H9 (cell line): ENCODE data around the gene CABLES2. TPM values are rescaled to one million over a fixed set of nuclear protein-coding genes. Genes with fewer than 3 reads are reported as not detected.

Experiments
- DNase-seq: peaks from one replicate; pipeline ENCODE4 v3.0.0-alpha.2; 2017
- H2AFZ ChIP-seq: one replicate; pipeline ENCODE4 v1.6.1; 2013; ENCODE audit warnings: mild to moderate bottlenecking, low read length, control low read depth, moderate library complexity
- H2AK5ac ChIP-seq: 2 replicates; pipeline ENCODE4 v1.6.1; 2013; ENCODE audit warnings: low read length, control low read depth, mixed read lengths; ENCODE audit not compliant: insufficient read length
- H2BK120ac ChIP-seq: one replicate; pipeline ENCODE4 v1.6.1; 2013; ENCODE audit warnings: low read depth, mild to moderate bottlenecking, low read length, control low read depth, inconsistent platforms; ENCODE audit not compliant: poor library complexity, severe bottlenecking
- H2BK12ac ChIP-seq: 2 replicates; pipeline ENCODE4 v1.6.1; 2013; ENCODE audit warnings: low read length, control low read depth, mixed read lengths, low read depth; ENCODE audit not compliant: insufficient read length
- H2BK15ac ChIP-seq: 2 replicates; pipeline ENCODE4 v1.6.1; 2013; ENCODE audit warnings: low read depth, low read length, control low read depth
- H2BK20ac ChIP-seq: one replicate; pipeline ENCODE4 v1.6.1; 2013; ENCODE audit warnings: low read depth, mild to moderate bottlenecking, low read length, control low read depth, inconsistent platforms; ENCODE audit not compliant: poor library complexity, severe bottlenecking
- H2BK5ac ChIP-seq: 2 replicates; pipeline ENCODE4 v1.6.1; 2013; ENCODE audit warnings: low read length, control low read depth, mixed read lengths; ENCODE audit not compliant: insufficient read length
- H3K14ac ChIP-seq: 2 replicates; pipeline ENCODE4 v1.6.1; 2013; ENCODE audit warnings: low read length, control low read depth; ENCODE audit not compliant: insufficient read depth
- H3K18ac ChIP-seq: 2 replicates; pipeline ENCODE4 v1.6.1; 2013; ENCODE audit warnings: low read depth, mild to moderate bottlenecking, mixed read lengths, low read length, control low read depth; ENCODE audit not compliant: insufficient read length
- H3K23ac ChIP-seq: 2 replicates; pipeline ENCODE4 v1.6.1; 2013; ENCODE audit warnings: low read length, control low read depth, mixed read lengths, low read depth; ENCODE audit not compliant: insufficient read length
- H3K23me2 ChIP-seq: 2 replicates; pipeline ENCODE4 v1.6.1; 2013; ENCODE audit warnings: low read depth, mild to moderate bottlenecking, mixed read lengths, low read length, control low read depth; ENCODE audit not compliant: insufficient read length, poor library complexity, severe bottlenecking
- H3K27ac ChIP-seq: 2 replicates; pipeline ENCODE4 v1.5.1; 2013; ENCODE audit warnings: low read length, control low read depth, mixed read lengths, low read depth; ENCODE audit not compliant: insufficient read length
- H3K27me3 ChIP-seq: 2 replicates; pipeline ENCODE4 v1.6.1; 2013; ENCODE audit warnings: low read length, control low read depth, inconsistent platforms; ENCODE audit not compliant: insufficient read depth
- H3K4ac ChIP-seq: 2 replicates; pipeline ENCODE4 v1.6.1; 2013; ENCODE audit warnings: low read depth, mild to moderate bottlenecking, control low read depth, inconsistent platforms, low read length, moderate library complexity
- H3K4me1 ChIP-seq: 2 replicates; pipeline ENCODE4 v1.6.1; 2013; ENCODE audit warnings: low read length, control low read depth, inconsistent platforms; ENCODE audit not compliant: insufficient read depth
- H3K4me2 ChIP-seq: 2 replicates; pipeline ENCODE4 v1.6.1; 2013; ENCODE audit warnings: low read length, control low read depth, mixed read lengths; ENCODE audit not compliant: insufficient read length, insufficient read depth
- H3K56ac ChIP-seq: 2 replicates; pipeline ENCODE4 v1.6.1; 2013; ENCODE audit warnings: low read depth, mild to moderate bottlenecking, mixed read lengths, low read length, control low read depth; ENCODE audit not compliant: insufficient read length
- H3K79me1 ChIP-seq: 2 replicates; pipeline ENCODE4 v1.6.1; 2013; ENCODE audit warnings: low read depth, mild to moderate bottlenecking, moderate library complexity, low read length, control low read depth, inconsistent platforms; ENCODE audit not compliant: insufficient read depth, poor library complexity, severe bottlenecking
- H3K79me2 ChIP-seq: 2 replicates; pipeline ENCODE4 v1.6.1; 2013; ENCODE audit warnings: low read length, control low read depth, inconsistent platforms; ENCODE audit not compliant: insufficient read depth
- H3K9ac ChIP-seq: 2 replicates; pipeline ENCODE4 v1.6.1; 2013; ENCODE audit warnings: low read length, control low read depth, mixed read lengths; ENCODE audit not compliant: insufficient read length; ENCODE audit errors: extremely low read depth
- H3K9me3 ChIP-seq: one replicate; pipeline ENCODE4 v1.6.1; 2013; ENCODE audit warnings: low read depth, low read length, inconsistent platforms; ENCODE audit not compliant: control insufficient read depth
- H3T11ph ChIP-seq: one replicate; pipeline ENCODE4 v1.6.1; 2013; ENCODE audit warnings: mild to moderate bottlenecking, low read length, control low read depth, inconsistent platforms
- H4K20me1 ChIP-seq: one replicate; pipeline ENCODE4 v1.6.1; 2013; ENCODE audit not compliant: control insufficient read depth, insufficient read length, insufficient read depth
- H4K5ac ChIP-seq: 2 replicates; pipeline ENCODE4 v1.6.1; 2013; ENCODE audit warnings: low read depth, mild to moderate bottlenecking, mixed read lengths, low read length, control low read depth; ENCODE audit not compliant: insufficient read length
- H4K8ac ChIP-seq: replicated peaks from 2 replicates; pipeline ENCODE4 v1.6.1; 2013; ENCODE audit warnings: low read length, control low read depth, mixed read lengths, low read depth; ENCODE audit not compliant: insufficient read length
- H4K91ac ChIP-seq: 2 replicates; pipeline ENCODE4 v1.6.1; 2013; ENCODE audit warnings: low read depth, mild to moderate bottlenecking, moderate library complexity, mixed read lengths, low read length, control low read depth; ENCODE audit not compliant: insufficient read length
- H3K27ac Mint-ChIP-seq, 3 experiments: 2 replicates in 2 of 3; 3 replicates in 1 of 3; pipeline ENCODE4 v1.8.0; 2020 to 2021; ENCODE audit warnings: mixed read lengths in 3 of 3, mild to moderate bottlenecking in 1 of 3, moderate library complexity in 1 of 3
- H3K27me3 Mint-ChIP-seq: 2 replicates; pipeline ENCODE4 v1.8.0; 2021; ENCODE audit warnings: low read depth, mild to moderate bottlenecking, moderate library complexity, mixed read lengths
- H3K36me3 Mint-ChIP-seq, 3 experiments: 2 replicates in 2 of 3; 3 replicates in 1 of 3; pipeline ENCODE4 v1.8.0; 2020 to 2021; ENCODE audit warnings: low read depth in 3 of 3, mixed read lengths in 3 of 3; ENCODE audit not compliant: insufficient read depth in 1 of 3
- H3K4me1 Mint-ChIP-seq, 2 experiments: 2 replicates each; pipeline ENCODE4 v1.8.0; 2020; ENCODE audit warnings: mixed read lengths in 2 of 2
- H3K4me3 Mint-ChIP-seq, 2 experiments: 2 replicates in 1 of 2; 3 replicates in 1 of 2; pipeline ENCODE4 v1.8.0; 2020 to 2021; ENCODE audit warnings: mild to moderate bottlenecking in 2 of 2, mixed read lengths in 2 of 2, moderate library complexity in 1 of 2
- H3K9me3 Mint-ChIP-seq, 2 experiments: 2 replicates in 1 of 2; 3 replicates in 1 of 2; pipeline ENCODE4 v1.8.0; 2020; ENCODE audit warnings: mild to moderate bottlenecking in 2 of 2, mixed read lengths in 2 of 2, moderate library complexity in 1 of 2
- CTCF ChIP-seq: fragments of 200-600 bp; sonication (generic); conservative IDR thresholded peaks from 3 replicates; pipeline ENCODE4 v1.8.0; 2021; ENCODE audit warnings: antibody characterized with exemption, mild to moderate bottlenecking
- WGBS: extraction: QIAGEN DNeasy Blood & Tissue Kit; methylation state at CpG from one replicate; pipeline ENCODE4 v1.1.7; 2013; ENCODE audit warnings: missing lambda C conversion rate, low lambda C conversion rate, mixed read lengths; ENCODE audit not compliant: insufficient read length; ENCODE audit errors: extremely low coverage; 5-methylcytosine and 5-hydroxymethylcytosine counted together
- total RNA-seq: library from RNA; stranded (reverse); gene quantifications from 2 replicates; pipeline ENCODE4 v1.2.1, GENCODE V29; 2021

Gene CABLES2
- total RNA-seq, 1 experiment from 2014 or later: 10.8 TPM

- H3K36me3 Mint-ChIP-seq: peaks cover 13 to 52% (median 49%) of the 10 kb centered on the region in 3 experiments
- no peak for TF ChIP-seq CTCF
- H3K4me1 Mint-ChIP-seq: peaks cover 9 to 19% of the 10 kb centered on the region in 2 experiments
- H3K4me3 Mint-ChIP-seq: no peak overlapping the region
- no peaks in the 10 kb centered on the region for H4K20me1 ChIP-seq
- no peak overlapping the region for H2AK5ac ChIP-seq
- H3K56ac ChIP-seq: no peak overlapping the region
- H2BK12ac ChIP-seq: no peak overlapping the region
- no peak overlapping the region for H3T11ph ChIP-seq
- H2BK120ac ChIP-seq: no peak overlapping the region
- H3K79me2 ChIP-seq: no peaks in the 10 kb centered on the region
- H3K9me3 Mint-ChIP-seq: peaks cover 9 to 18% of the 10 kb centered on the region in 2 experiments
- H2AFZ ChIP-seq: no peak overlapping the region
- no peak overlapping the region for H3K27ac Mint-ChIP-seq
- no peak overlapping the region for H3K4ac ChIP-seq
- no peaks in the 10 kb centered on the region for H3K9me3 ChIP-seq
- H3K27ac ChIP-seq: no peak overlapping the region
- H3K27me3 ChIP-seq: no peaks in the 10 kb centered on the region
- H2BK20ac ChIP-seq: no peak overlapping the region
- whole genome bisulfite sequencing: no CpG with 5 or more reads among the region's 60 CpGs
- H3K79me1 ChIP-seq: no peaks in the 10 kb centered on the region
- H3K23me2 ChIP-seq: no peaks in the 10 kb centered on the region
- no peak overlapping the region for H4K91ac ChIP-seq
- no peak overlapping the region for H2BK5ac ChIP-seq
- no peak overlapping the region for H3K9ac ChIP-seq
- H2BK15ac ChIP-seq: no peak overlapping the region
- H4K8ac ChIP-seq: no peak overlapping the region
- no peaks in the 10 kb centered on the region; the same call in 1 of the 2 replicates for H3K27me3 Mint-ChIP-seq
- no peak for DNase-seq
- H3K14ac ChIP-seq: no peak overlapping the region
- no peak overlapping the region for H4K5ac ChIP-seq
- H3K18ac ChIP-seq: no peak overlapping the region
- H3K23ac ChIP-seq: no peak overlapping the region
- no peaks in the 10 kb centered on the region; the same call in 1 of the 2 replicates for H3K4me1 ChIP-seq
- H3K4me2 ChIP-seq: no peak overlapping the region
These were observed 55.4 kb downstream of the CABLES2 start for GRCh38 chr20:62351469-62352401.
